HG02678 (cell line): Measurements from ENCODE around the gene MSH2.
"Not testable (repeated sequence)": the region's sequence is repeated elsewhere in the genome, so short reads cannot be mapped to it uniquely, and the experiment has no call there.

ENCODE experiments used
- ATAC-seq: cut with Tn5 transposase; IDR thresholded peaks from one replicate; pipeline ENCODE4 v1.9.1; 2021; ENCODE audit warnings: mild to moderate bottlenecking, moderate library complexity; ENCODE audit not compliant: unreplicated experiment

MSH2 gene

GRCh38 chr2:47406649-47407330 is 3.8 kb downstream of the MSH2 start:
- not testable (repeated sequence) for ATAC-seq

- ATAC-seq = not testable (repeated sequence)
These were observed 5.0 kb downstream of the MSH2 start for GRCh38 chr2:47407976-47408375.

- no peak for ATAC-seq
These were observed 11.9 kb downstream of the MSH2 start for GRCh38 chr2:47414682-47415458.

GRCh38 chr2:47420214-47420613 is 17.3 kb downstream of the MSH2 start:
- no peak for ATAC-seq

- not testable (repeated sequence) for ATAC-seq
These were observed 17.7 kb downstream of the MSH2 start for GRCh38 chr2:47420683-47421082.

- ATAC-seq = no peak
These were observed 19.1 kb downstream of the MSH2 start for GRCh38 chr2:47422016-47422415.

GRCh38 chr2:47422560-47422959 is 19.6 kb downstream of the MSH2 start:
- ATAC-seq = no peak

GRCh38 chr2:47426786-47427185 is 23.8 kb downstream of the MSH2 start:
- ATAC-seq = no peak

- ATAC-seq = no peak
These were observed 26.8 kb downstream of the MSH2 start for GRCh38 chr2:47429795-47430194.

GRCh38 chr2:47433006-47433405 is 30.1 kb downstream of the MSH2 start:
- ATAC-seq = not testable (repeated sequence)

- not testable (repeated sequence) for ATAC-seq
These were observed 30.5 kb downstream of the MSH2 start for GRCh38 chr2:47433445-47433844.

GRCh38 chr2:47437287-47437686 is 34.3 kb downstream of the MSH2 start:
- ATAC-seq = no peak

- ATAC-seq = no peak
These were observed 35.1 kb downstream of the MSH2 start for GRCh38 chr2:47438106-47438505.

GRCh38 chr2:47438783-47439182 is 35.8 kb downstream of the MSH2 start:
- ATAC-seq = no peak

- ATAC-seq = no peak
These were observed 48.8 kb downstream of the MSH2 start for GRCh38 chr2:47451790-47452189.

GRCh38 chr2:47452761-47453160 is 49.8 kb downstream of the MSH2 start:
- ATAC-seq = no peak

GRCh38 chr2:47454818-47455217 is 51.9 kb downstream of the MSH2 start:
- ATAC-seq = not testable (repeated sequence)

GRCh38 chr2:47455411-47455810 is 52.5 kb downstream of the MSH2 start:
- ATAC-seq = no peak

GRCh38 chr2:47456851-47457250 is 53.9 kb downstream of the MSH2 start:
- ATAC-seq = no peak

GRCh38 chr2:47457268-47457667 is 54.3 kb downstream of the MSH2 start:
- no peak for ATAC-seq

GRCh38 chr2:47459021-47459420 is 56.1 kb downstream of the MSH2 start:
- ATAC-seq = no peak

- ATAC-seq = no peak
These were observed 57.8 kb downstream of the MSH2 start for GRCh38 chr2:47460766-47461165.
